Mesangial cell (primary cell): ENCODE data around the gene CTSC. TPM values are rescaled to one million over a fixed set of nuclear protein-coding genes. Genes with fewer than 3 reads are reported as not detected.

Experiments used
- total RNA-seq: library from RNA; depleted of rRNA; stranded (reverse); fragments of >200 nt; gene quantifications from 2 replicates; pipeline ENCODE4 v1.2.3, GENCODE V29; 2015

The CTSC gene
- 200 and 313 TPM in 2 replicates for total RNA-seq

GRCh38 chr11:88337181-88337986 lies at the start of gene CTSC:
Gene CTSC, minus strand, starts transcription at chr11:88337736. Its CDS starts 64 bp downstream, at chr11:88337672.

Other genes starting within 250 kb of the CTSC start
- gene RAB38, start 162.3 kb downstream of the CTSC start, total RNA-seq = 7.5 and 10.9 TPM in 2 replicates